GM21723 (cell line): ENCODE results near the gene CAST.

Source experiments
- ATAC-seq: cut with Tn5 transposase; IDR thresholded peaks from one replicate; pipeline ENCODE4 v1.9.1; 2021; ENCODE audit warnings: mild to moderate bottlenecking, moderate library complexity; ENCODE audit not compliant: unreplicated experiment

Gene CAST

GRCh38 chr5:96706433-96707111 is 44.4 kb downstream of the CAST start:
- ATAC-seq = no peak

- no peak for ATAC-seq
These were observed 46.4 kb downstream of the CAST start for GRCh38 chr5:96708600-96708999.

GRCh38 chr5:96709152-96709821 is 47.1 kb downstream of the CAST start:
- ATAC-seq = no peak

- ATAC-seq = no peak
These were observed 50.0 kb downstream of the CAST start for GRCh38 chr5:96712100-96712746.

GRCh38 chr5:96714450-96714849 is 52.3 kb downstream of the CAST start:
- ATAC-seq = no peak

GRCh38 chr5:96714951-96715451 is 52.8 kb downstream of the CAST start:
- peak; percentile 65 for ATAC-seq

GRCh38 chr5:96716007-96716406 is 53.8 kb downstream of the CAST start:
- ATAC-seq = no peak

GRCh38 chr5:96716716-96717115 is 54.5 kb downstream of the CAST start:
- no peak for ATAC-seq

- no peak for ATAC-seq
These were observed 55.7 kb downstream of the CAST start for GRCh38 chr5:96717874-96718273.

- no peak for ATAC-seq
These were observed 56.5 kb downstream of the CAST start for GRCh38 chr5:96718635-96719077.

- ATAC-seq = no peak
These were observed 58.2 kb downstream of the CAST start for GRCh38 chr5:96720408-96720807.

- ATAC-seq = no peak
These were observed 59.3 kb downstream of the CAST start for GRCh38 chr5:96721351-96721977.

GRCh38 chr5:96725257-96725656 is 63.1 kb downstream of the CAST start:
- ATAC-seq = no peak

GRCh38 chr5:96726802-96727201 is 64.6 kb downstream of the CAST start:
- ATAC-seq = no peak

GRCh38 chr5:96729156-96729555 is 67.0 kb downstream of the CAST start:
- ATAC-seq = no peak

GRCh38 chr5:96730586-96730985 is 68.4 kb downstream of the CAST start:
- no peak for ATAC-seq

GRCh38 chr5:96733771-96734500 is 71.8 kb downstream of the CAST start:
- ATAC-seq = no peak

GRCh38 chr5:96734871-96735325 is 72.7 kb downstream of the CAST start:
- no peak for ATAC-seq

- ATAC-seq = no peak
These were observed 74.8 kb downstream of the CAST start for GRCh38 chr5:96736937-96737336.

GRCh38 chr5:96741106-96741505 is 78.9 kb downstream of the CAST start:
- no peak for ATAC-seq

- ATAC-seq = no peak
These were observed 79.7 kb downstream of the CAST start for GRCh38 chr5:96741891-96742309.
